HepG2 (cell line): ENCODE results near the gene NTF3. TPM values are rescaled to one million over a fixed set of nuclear protein-coding genes. Genes with fewer than 3 reads are reported as not detected.

Experiments used
- ATAC-seq: fragments of 200-7000 bp; cut with Tn5 transposase; 3 replicates; pipeline ENCODE4 v1.9.1; 2020; ENCODE audit warnings: mild to moderate bottlenecking, moderate library complexity
- BruUV-seq: library from RNA; stranded (reverse); fragments of 400-500 nt; replicated peaks from 2 replicates; lab custom pipeline; 2021; lab: Mats Ljungman, UMichigan
- CTCF ChIA-PET: fragments of 300-600 bp; formaldehyde crosslinking; extraction: SDS; loops from one replicate; lab custom pipeline; 2021; ENCODE audit warnings: low total read pairs, inconsistent platforms, low intra/inter-chr PET ratio; lab: Yijun Ruan, JAX
- POLR2A ChIA-PET: fragments of 350-600 bp; sonication (Branson Sonifier 250); formaldehyde crosslinking; loops from one replicate; lab custom pipeline; 2020; ENCODE audit warnings: antibody characterized with exemption, inconsistent platforms; lab: Yijun Ruan, JAX
- DNase-seq: peaks from one replicate; pipeline ENCODE4 v3.0.0-alpha.2; 2015; ENCODE audit warnings: low spot score
- FAIRE-seq: peaks from 3 replicates; lab custom pipeline; 2011; peaks lifted over from hg19 to GRCh38; lab: Jason Lieb, UNC
- H2AFZ ChIP-seq: one replicate; pipeline ENCODE4 v1.6.1; 2011; ENCODE audit warnings: low read length, inconsistent platforms
- H3K27ac ChIP-seq: fragments of 300-600 bp; 3 replicates; pipeline ENCODE4 v1.8.0; 2011; ENCODE audit warnings: mixed run types, mild to moderate bottlenecking, mixed read lengths, low read length, inconsistent platforms; ENCODE audit not compliant: insufficient read depth; ENCODE audit errors: extremely low read length
- H3K27me3 ChIP-seq, 2 experiments: fragments of 200-600 bp in 1 of 2; 2 replicates in 1 of 2; 3 replicates in 1 of 2; pipeline versions ENCODE4 v1.6.0 to v1.8.0; 2011; ENCODE audit warnings: low read length in 2 of 2, mild to moderate bottlenecking in 2 of 2, moderate library complexity in 2 of 2, inconsistent platforms in 1 of 2; ENCODE audit not compliant: insufficient read depth in 2 of 2, control insufficient read depth in 1 of 2
- H3K36me3 ChIP-seq, 2 experiments: fragments of 200-600 bp in 1 of 2; replicated peaks in 1 of 2; 2 replicates in 1 of 2; 3 replicates in 1 of 2; pipeline versions ENCODE4 v1.5.1 to v1.8.0; 2011; ENCODE audit warnings: low read length in 2 of 2, inconsistent platforms in 1 of 2; ENCODE audit not compliant: insufficient read depth in 2 of 2, control insufficient read depth in 1 of 2
- H3K4me1 ChIP-seq: 2 replicates; pipeline ENCODE4 v1.5.1; 2012; ENCODE audit warnings: low read length, inconsistent platforms; ENCODE audit not compliant: insufficient read depth
- H3K4me2 ChIP-seq: 2 replicates; pipeline ENCODE4 v1.6.0; 2011; ENCODE audit warnings: low read depth, low read length, inconsistent platforms
- H3K4me3 ChIP-seq, 3 experiments: fragments of 200-600 bp in 1 of 3; sonication (generic), shearing (Covaris generic) in 1 of 3; replicated peaks in 1 of 3; 2 replicates each; pipeline ENCODE4 v1.5.1; 2011 to 2016; ENCODE audit warnings: low read length in 3 of 3, inconsistent platforms in 2 of 3, low read depth in 2 of 3, mild to moderate bottlenecking in 2 of 3, control low read depth in 1 of 3, mixed read lengths in 1 of 3; ENCODE audit not compliant: insufficient read depth in 1 of 3
- H3K79me2 ChIP-seq: one replicate; pipeline ENCODE4 v1.6.1; 2011; ENCODE audit warnings: low read length, inconsistent platforms; ENCODE audit not compliant: insufficient read depth
- H3K9ac ChIP-seq: 2 replicates; pipeline ENCODE4 v1.6.0; 2011; ENCODE audit warnings: mild to moderate bottlenecking, low read depth, low read length, inconsistent platforms; ENCODE audit not compliant: insufficient read depth
- H3K9me3 ChIP-seq: 2 replicates; pipeline ENCODE4 v1.5.1; 2012; ENCODE audit warnings: mild to moderate bottlenecking, low read length
- H4K20me1 ChIP-seq: 2 replicates; pipeline ENCODE4 v1.6.0; 2011; ENCODE audit warnings: inconsistent platforms, mild to moderate bottlenecking, low read length, moderate library complexity; ENCODE audit not compliant: insufficient read depth
- ATAD3A ChIP-seq: sonication (generic); formaldehyde crosslinking; IDR thresholded peaks from 2 replicates; pipeline ENCODE4 v1.4.0; 2020; ENCODE audit warnings: missing genetic modification reagents
- BRCA1 ChIP-seq: sonication (generic); formaldehyde crosslinking; IDR thresholded peaks from 2 replicates; pipeline ENCODE4 v1.4.0; 2020; ENCODE audit warnings: missing genetic modification reagents
- DNMT3B ChIP-seq: conservative IDR thresholded peaks from 2 replicates; pipeline ENCODE4 v1.6.1; 2016; ENCODE audit warnings: missing biosample characterization, control low read depth
- E2F1 ChIP-seq: sonication (generic); formaldehyde crosslinking; IDR thresholded peaks from 2 replicates; pipeline ENCODE4 v1.5.0; 2020; ENCODE audit warnings: missing genetic modification reagents
- ESRRA ChIP-seq: sonication (generic); formaldehyde crosslinking; IDR thresholded peaks from 2 replicates; pipeline ENCODE4 v1.5.1; 2020; ENCODE audit warnings: mild to moderate bottlenecking, low read depth, missing genetic modification reagents
- HES4 ChIP-seq: sonication (generic); formaldehyde crosslinking; IDR thresholded peaks from 2 replicates; pipeline ENCODE4 v1.9.0; 2021; ENCODE audit warnings: mild to moderate bottlenecking, missing genetic modification reagents, borderline replicate concordance
- MAX ChIP-seq: IDR thresholded peaks from 2 replicates; pipeline ENCODE4 v1.6.1; 2012; ENCODE audit warnings: inconsistent platforms
- ZFP62 ChIP-seq: sonication (generic); formaldehyde crosslinking; IDR thresholded peaks from 2 replicates; pipeline ENCODE4 v1.4.0; 2020; ENCODE audit warnings: missing genetic modification reagents
- ZNF446 ChIP-seq: sonication (generic); formaldehyde crosslinking; IDR thresholded peaks from 2 replicates; pipeline ENCODE4 v1.5.0; 2020; ENCODE audit warnings: mild to moderate bottlenecking, missing genetic modification reagents
- ZNF598 ChIP-seq: sonication (generic); formaldehyde crosslinking; IDR thresholded peaks from 2 replicates; pipeline ENCODE4 v1.5.1; 2020; ENCODE audit warnings: mild to moderate bottlenecking, missing genetic modification reagents, borderline replicate concordance
- ZNF7 ChIP-seq: IDR thresholded peaks from 2 replicates; pipeline ENCODE4 v1.6.1; 2016; ENCODE audit warnings: missing biosample characterization, missing genetic modification reagents
- ZNF740 ChIP-seq: sonication (generic); formaldehyde crosslinking; IDR thresholded peaks from 2 replicates; pipeline ENCODE4 v1.4.0; 2020; ENCODE audit warnings: missing genetic modification reagents
- ZNF839 ChIP-seq: sonication (generic); formaldehyde crosslinking; IDR thresholded peaks from 2 replicates; pipeline ENCODE4 v1.4.0; 2020; ENCODE audit warnings: missing genetic modification reagents, mild to moderate bottlenecking, borderline replicate concordance
- ZSCAN5A ChIP-seq: sonication (generic); formaldehyde crosslinking; IDR thresholded peaks from 2 replicates; pipeline ENCODE4 v1.8.0; 2022; ENCODE audit warnings: mild to moderate bottlenecking, missing genetic modification reagents, borderline replicate concordance
- WGBS: methylation state at CpG from one replicate; pipeline ENCODE4 v1.1.6; 2017; ENCODE audit warnings: low lambda C conversion rate; 5-methylcytosine and 5-hydroxymethylcytosine counted together
- in situ Hi-C: cut with HindIII; loops from 2 replicates; pipeline ENCODE4 v1.10.0; 2017; ENCODE audit warnings: low pct_unique_long_range_greater_than_20kb; ENCODE audit not compliant: extremely low pct_ligation_motif_present
- intact Hi-C: fragments of 100-400 bp; cut with micrococcal nuclease; formaldehyde crosslinking; loops from one replicate; pipeline ENCODE4 v1.10.0; 2022; ENCODE audit not compliant: unreplicated experiment
- polyA plus RNA-seq, 8 experiments: library from polyadenylated mRNA; depleted of rRNA in 3 of 8; stranded (reverse) in 7 of 8; unstranded in 1 of 8; fragments of >200 nt; fragmentation: Illumina TruSeq in 4 of 8; extraction: Trizol in 4 of 8; gene quantifications; 2 replicates each; pipeline versions ENCODE4 v1.2.1 to v1.2.3, GENCODE V29; 2011 to 2016; ENCODE audit warnings: low read depth in 4 of 8, missing spikeins in 1 of 8, mixed read lengths in 1 of 8; ENCODE audit not compliant: insufficient read depth in 1 of 8
- total RNA-seq, 5 experiments: library from RNA; depleted of rRNA; stranded (reverse); fragments of >200 nt; fragmentation: Illumina TruSeq; extraction: Trizol; gene quantifications; 2 replicates each; pipeline ENCODE4 v1.2.3, GENCODE V29; 2016; ENCODE audit warnings: low read depth in 1 of 5

Gene NTF3
- total and polyA plus RNA-seq, 2 of the 13 experiments (the other 11 are each of a cell fraction or from before 2014, with no cell fraction given) = not detected

GRCh38 chr12:5514016-5514415 is 82.1 kb downstream of the NTF3 start (continued):
- TF ChIP-seq ZNF7 (CRISPR knock-in tag) = no peak
- no peak for TF ChIP-seq ZFP62 (CRISPR knock-in tag)
- TF ChIP-seq, all 625 proteins: peak for 0

GRCh38 chr12:5514545-5514944 is 82.6 kb downstream of the NTF3 start:
- H3K9me3 ChIP-seq = no peaks in the 10 kb centered on the region
- no peaks in the 10 kb centered on the region for H3K36me3 ChIP-seq
- POLR2A ChIA-PET = no interaction called here
- H3K79me2 ChIP-seq = no peaks in the 10 kb centered on the region
- BruUV-seq = no TSS peak
- no peaks in the 10 kb centered on the region for H3K4me1 ChIP-seq
- no peak overlapping the region for H3K4me3 ChIP-seq
- FAIRE-seq (no peak), ATAC-seq (no peak), DNase-seq (no peak)
- no peaks in the 10 kb centered on the region for H4K20me1 ChIP-seq
- no peak overlapping the region for H3K9ac ChIP-seq
- CTCF ChIA-PET = no interaction called here
- no peak overlapping the region for H2AFZ ChIP-seq
- no peak overlapping the region for H3K27ac ChIP-seq
- intact Hi-C loops = no loop called here
- in situ Hi-C loops = no loop called here
- H3K27me3 ChIP-seq = peaks cover 0 to 8% of the 10 kb centered on the region in 2 experiments; a peak in 2 of 5 replicates
- no peak overlapping the region for H3K4me2 ChIP-seq
- 38% methylated on average over 4 of the region's 4 CpGs for WGBS
- TF ChIP-seq ZNF740 (CRISPR knock-in tag) = no peak
- no peak for TF ChIP-seq DNMT3B (CRISPR knock-in tag)
- TF ChIP-seq ZNF446 (CRISPR knock-in tag) = no peak
- TF ChIP-seq HES4 (CRISPR knock-in tag) = no peak

- CTCF ChIA-PET = no interaction called here
- Histone ChIP-seq H3K4me2 (no peak overlapping the region), H3K79me2 (no peaks in the 10 kb centered on the region), H3K27ac (no peak overlapping the region), H3K9me3 (no peaks in the 10 kb centered on the region), H3K36me3 (no peaks in the 10 kb centered on the region), H3K4me1 (no peaks in the 10 kb centered on the region), H2AFZ (no peak overlapping the region), H3K9ac (no peak overlapping the region), H3K4me3 (no peak overlapping the region), H4K20me1 (no peaks in the 10 kb centered on the region), H3K27me3 (peaks cover 0 to 8% of the 10 kb centered on the region in 2 experiments; a peak in 2 of 5 replicates)
- intact Hi-C loops = no loop called here
- 22% methylated on average over 1 of the region's 1 CpG for WGBS
- in situ Hi-C loops = no loop called here
- BruUV-seq = no TSS peak
- FAIRE-seq (no peak), DNase-seq (no peak), ATAC-seq (no peak)
- POLR2A ChIA-PET = no interaction called here
- TF ChIP-seq ZNF839 (CRISPR knock-in tag) (no peak), ATAD3A (CRISPR knock-in tag) (no peak), ZSCAN5A (CRISPR knock-in tag) (no peak), MAX (no peak), BRCA1 (CRISPR knock-in tag) (no peak), ESRRA (CRISPR knock-in tag) (no peak), E2F1 (CRISPR knock-in tag) (no peak), ZNF598 (CRISPR knock-in tag) (no peak)
These were observed 83.5 kb downstream of the NTF3 start for GRCh38 chr12:5515458-5515857.
